K562 (cell line): Measurements from ENCODE around the gene ARHGEF4.

Source experiments
- MAFF ChIP-seq: IDR thresholded peaks from 2 replicates; pipeline ENCODE4 v1.6.1; 2012; ENCODE audit warnings: low read length, improper control_type of control experiment
- MAZ ChIP-seq, 2 experiments: fragments of 450-650 bp in 1 of 2; sonication (generic) in 1 of 2; formaldehyde crosslinking; IDR thresholded peaks in 1 of 2; conservative IDR thresholded peaks in 1 of 2; 2 replicates each; pipeline versions ENCODE4 v1.4.0 to v1.5.0; 2020; ENCODE audit warnings: mild to moderate bottlenecking in 1 of 2, missing genetic modification reagents in 1 of 2
- MEF2A ChIP-seq: IDR thresholded peaks from 2 replicates; pipeline ENCODE4 v1.6.1; 2011; ENCODE audit warnings: low read depth, mild to moderate bottlenecking, low read length, moderate library complexity; ENCODE audit not compliant: control insufficient read depth
- ZBTB11 ChIP-seq, 3 experiments: fragments of 200-800 bp in 1 of 3; fragments of 250-450 bp in 1 of 3; fragments of 450-650 bp in 1 of 3; sonication (Bioruptor Pico) in 1 of 3; sonication (Bioruptor generic) in 1 of 3; formaldehyde crosslinking in 1 of 3; IDR thresholded peaks; 2 replicates each; pipeline versions ENCODE4 v1.6.1 to v1.8.0; 2016 to 2022; ENCODE audit warnings: mild to moderate bottlenecking in 2 of 3, missing genetic modification characterization in 2 of 3, missing compliant biosample characterization in 1 of 3, moderate library complexity in 1 of 3

DNA sequence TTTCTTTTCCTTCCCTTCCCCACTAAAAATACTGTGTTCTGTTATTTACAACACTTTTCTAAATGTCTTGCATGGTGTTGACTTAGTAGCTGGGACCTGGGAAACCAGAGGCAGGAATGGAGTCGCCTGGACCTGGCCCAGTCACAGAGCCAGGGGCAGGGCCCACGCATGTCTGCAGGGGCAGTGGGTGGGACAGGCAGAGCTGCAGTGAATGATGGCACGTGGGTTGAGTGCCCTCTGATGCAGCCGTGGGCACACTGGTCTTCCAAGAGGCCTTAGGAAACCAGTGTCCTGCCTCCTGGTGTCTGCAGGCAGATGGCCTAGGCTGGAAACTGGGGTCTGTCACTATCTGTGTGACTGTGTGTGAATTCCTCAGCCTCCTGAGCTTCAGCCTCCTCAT lies 46.8 kb downstream of the ARHGEF4 start:
- TF ChIP-seq MAZ (CRISPR knock-in tag; conservative IDR thresholded peaks at IDR 0.05 in 1 of 2, IDR thresholded peaks at IDR 0.05 in 1 of 2) (no peak), MEF2A (no peak), ZBTB11 (CRISPR knock-in tag; IDR thresholded peaks at IDR 0.05) (no peak), MAFF (no peak)
